Right lobe of liver (tissue), 4 donors: ENCODE data around the gene FGF22.

Source experiments
- POLR2A ChIP-seq: fragments of 450-650 bp; IDR thresholded peaks from one replicate; pipeline ENCODE4 v1.6.1; 2017; ENCODE audit warnings: antibody characterized with exemption, mild to moderate bottlenecking
- TF ChIP-seq, protein P1 (sequence below), 4 donors: fragments of 200-600 bp in 3 of 4; fragments of 450-650 bp in 1 of 4; IDR thresholded peaks; one replicate each; pipeline versions ENCODE4 v1.5.1 to v1.8.0; 2016 to 2022; ENCODE audit warnings: antibody characterized with exemption in 4 of 4, mild to moderate bottlenecking in 2 of 4
- donor health status: DM: no; HTN: no; CAD: no.
- donor health status: DM: no; HTN: no; CAD: no.
- donor health status: DM: no; HTN: yes; CAD: no.

DNA sequence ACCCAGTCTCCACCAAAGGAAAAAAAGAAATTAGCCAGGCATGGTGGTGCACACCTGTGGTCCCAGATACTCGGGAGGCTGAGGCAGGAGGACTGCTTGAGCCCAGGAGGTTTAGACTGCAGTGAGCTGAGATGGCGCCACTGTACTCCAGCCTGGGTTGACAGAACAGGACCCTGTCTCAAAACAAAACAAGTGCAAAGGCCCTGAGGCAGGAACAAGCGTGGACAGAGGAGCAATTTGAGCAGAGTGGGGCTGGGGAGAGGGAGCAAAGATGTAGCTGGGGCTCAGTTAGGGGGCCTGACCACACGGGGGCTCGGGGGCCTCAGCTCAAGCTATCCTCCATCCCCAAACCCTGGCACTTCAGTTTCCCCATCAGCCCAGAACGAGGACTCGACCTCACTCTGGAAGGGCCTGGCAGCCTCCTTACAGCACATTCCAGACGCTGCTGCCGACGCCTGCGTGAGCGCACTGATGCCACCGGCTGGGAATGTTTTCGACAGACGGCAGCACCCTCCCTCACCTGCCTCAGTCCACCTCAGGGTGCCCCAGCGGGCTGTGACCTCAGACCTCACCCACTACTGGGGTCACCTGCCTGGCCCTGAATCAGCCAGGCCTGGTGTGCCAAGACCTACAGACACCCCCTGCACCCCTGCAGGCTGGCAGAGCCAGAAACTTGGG, 4.6 kb upstream of the FGF22 start:
- TF ChIP-seq, protein P1, sequence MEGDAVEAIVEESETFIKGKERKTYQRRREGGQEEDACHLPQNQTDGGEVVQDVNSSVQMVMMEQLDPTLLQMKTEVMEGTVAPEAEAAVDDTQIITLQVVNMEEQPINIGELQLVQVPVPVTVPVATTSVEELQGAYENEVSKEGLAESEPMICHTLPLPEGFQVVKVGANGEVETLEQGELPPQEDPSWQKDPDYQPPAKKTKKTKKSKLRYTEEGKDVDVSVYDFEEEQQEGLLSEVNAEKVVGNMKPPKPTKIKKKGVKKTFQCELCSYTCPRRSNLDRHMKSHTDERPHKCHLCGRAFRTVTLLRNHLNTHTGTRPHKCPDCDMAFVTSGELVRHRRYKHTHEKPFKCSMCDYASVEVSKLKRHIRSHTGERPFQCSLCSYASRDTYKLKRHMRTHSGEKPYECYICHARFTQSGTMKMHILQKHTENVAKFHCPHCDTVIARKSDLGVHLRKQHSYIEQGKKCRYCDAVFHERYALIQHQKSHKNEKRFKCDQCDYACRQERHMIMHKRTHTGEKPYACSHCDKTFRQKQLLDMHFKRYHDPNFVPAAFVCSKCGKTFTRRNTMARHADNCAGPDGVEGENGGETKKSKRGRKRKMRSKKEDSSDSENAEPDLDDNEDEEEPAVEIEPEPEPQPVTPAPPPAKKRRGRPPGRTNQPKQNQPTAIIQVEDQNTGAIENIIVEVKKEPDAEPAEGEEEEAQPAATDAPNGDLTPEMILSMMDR (IDR thresholded peaks at IDR 0.05), result no peak
- no peak for TF ChIP-seq POLR2A
